Stimulated activated CD4-positive, alpha-beta T cell treated with anti-CD3 and anti-CD28 coated beads, Interleukin-1b, Interleukin-23, amount 100 ng/mL, for 1 hour (primary cell): ENCODE results near the gene PSMG4.

ENCODE experiments used
- DNase-seq, 2 donors: peaks; one replicate each; pipeline ENCODE4 v3.0.0-alpha.2; 2020; ENCODE audit warnings: low read depth in 2 of 2

PSMG4 gene

GRCh38 chr6:3258720-3259490, at the start of gene PSMG4:
PSMG4 (plus strand) TSS chr6:3258947; CDS start chr6:3259023, 76 bp downstream.
- peak; percentile 83 to 99 for DNase-seq

- peak in 1 of 2 donors; percentile 33 for DNase-seq
Measured at GRCh38 chr6:3209114-3210023, 49.4 kb upstream of the PSMG4 start.

GRCh38 chr6:3210024-3210610, 48.6 kb upstream of the PSMG4 start:
- no peak for DNase-seq

- DNase-seq = no peak
Measured at GRCh38 chr6:3211681-3212080, 47.1 kb upstream of the PSMG4 start.

- DNase-seq = no peak
Measured at GRCh38 chr6:3212261-3212660, 46.5 kb upstream of the PSMG4 start.

- no peak for DNase-seq
Measured at GRCh38 chr6:3213334-3213695, 45.4 kb upstream of the PSMG4 start.

GRCh38 chr6:3214898-3215297, 43.8 kb upstream of the PSMG4 start:
- no peak for DNase-seq

- DNase-seq = no peak
Measured at GRCh38 chr6:3217286-3217685, 41.5 kb upstream of the PSMG4 start.

GRCh38 chr6:3218266-3218665, 40.5 kb upstream of the PSMG4 start:
- no peak for DNase-seq

- no peak for DNase-seq
Measured at GRCh38 chr6:3220366-3220765, 38.4 kb upstream of the PSMG4 start.

GRCh38 chr6:3221578-3221977, 37.2 kb upstream of the PSMG4 start:
- DNase-seq = no peak

GRCh38 chr6:3222506-3223038, 36.2 kb upstream of the PSMG4 start:
- DNase-seq = no peak

- DNase-seq = no peak
Measured at GRCh38 chr6:3226042-3226441, 32.7 kb upstream of the PSMG4 start.

GRCh38 chr6:3226481-3227362, 32.0 kb upstream of the PSMG4 start:
- DNase-seq = no peak

GRCh38 chr6:3227363-3228045, 31.2 kb upstream of the PSMG4 start, which contains the start of gene TUBB2B:
TUBB2B (minus strand) TSS chr6:3227653; CDS start chr6:3227543, 110 bp downstream.
- DNase-seq = no peak

- DNase-seq = no peak
Measured at GRCh38 chr6:3228046-3228671, 30.6 kb upstream of the PSMG4 start.

- no peak for DNase-seq
Measured at GRCh38 chr6:3228771-3229565, 29.8 kb upstream of the PSMG4 start.

- no peak for DNase-seq
Measured at GRCh38 chr6:3229566-3230178, 29.1 kb upstream of the PSMG4 start.
